H9 (cell line): ENCODE results near the gene VMAC. TPM values are rescaled to one million over a fixed set of nuclear protein-coding genes. Genes with fewer than 3 reads are reported as not detected.

ENCODE experiments used
- DNase-seq: peaks from one replicate; pipeline ENCODE4 v3.0.0-alpha.2; 2017
- H2AFZ ChIP-seq: one replicate; pipeline ENCODE4 v1.6.1; 2013; ENCODE audit warnings: mild to moderate bottlenecking, low read length, control low read depth, moderate library complexity
- H2AK5ac ChIP-seq: 2 replicates; pipeline ENCODE4 v1.6.1; 2013; ENCODE audit warnings: low read length, control low read depth, mixed read lengths; ENCODE audit not compliant: insufficient read length
- H2BK120ac ChIP-seq: one replicate; pipeline ENCODE4 v1.6.1; 2013; ENCODE audit warnings: low read depth, mild to moderate bottlenecking, low read length, control low read depth, inconsistent platforms; ENCODE audit not compliant: poor library complexity, severe bottlenecking
- H2BK12ac ChIP-seq: 2 replicates; pipeline ENCODE4 v1.6.1; 2013; ENCODE audit warnings: low read length, control low read depth, mixed read lengths, low read depth; ENCODE audit not compliant: insufficient read length
- H2BK15ac ChIP-seq: 2 replicates; pipeline ENCODE4 v1.6.1; 2013; ENCODE audit warnings: low read depth, low read length, control low read depth
- H2BK20ac ChIP-seq: one replicate; pipeline ENCODE4 v1.6.1; 2013; ENCODE audit warnings: low read depth, mild to moderate bottlenecking, low read length, control low read depth, inconsistent platforms; ENCODE audit not compliant: poor library complexity, severe bottlenecking
- H2BK5ac ChIP-seq: 2 replicates; pipeline ENCODE4 v1.6.1; 2013; ENCODE audit warnings: low read length, control low read depth, mixed read lengths; ENCODE audit not compliant: insufficient read length
- H3K14ac ChIP-seq: 2 replicates; pipeline ENCODE4 v1.6.1; 2013; ENCODE audit warnings: low read length, control low read depth; ENCODE audit not compliant: insufficient read depth
- H3K18ac ChIP-seq: 2 replicates; pipeline ENCODE4 v1.6.1; 2013; ENCODE audit warnings: low read depth, mild to moderate bottlenecking, mixed read lengths, low read length, control low read depth; ENCODE audit not compliant: insufficient read length
- H3K23ac ChIP-seq: 2 replicates; pipeline ENCODE4 v1.6.1; 2013; ENCODE audit warnings: low read length, control low read depth, mixed read lengths, low read depth; ENCODE audit not compliant: insufficient read length
- H3K23me2 ChIP-seq: 2 replicates; pipeline ENCODE4 v1.6.1; 2013; ENCODE audit warnings: low read depth, mild to moderate bottlenecking, mixed read lengths, low read length, control low read depth; ENCODE audit not compliant: insufficient read length, poor library complexity, severe bottlenecking
- H3K27ac ChIP-seq: 2 replicates; pipeline ENCODE4 v1.5.1; 2013; ENCODE audit warnings: low read length, control low read depth, mixed read lengths, low read depth; ENCODE audit not compliant: insufficient read length
- H3K27me3 ChIP-seq: 2 replicates; pipeline ENCODE4 v1.6.1; 2013; ENCODE audit warnings: low read length, control low read depth, inconsistent platforms; ENCODE audit not compliant: insufficient read depth
- H3K4ac ChIP-seq: 2 replicates; pipeline ENCODE4 v1.6.1; 2013; ENCODE audit warnings: low read depth, mild to moderate bottlenecking, control low read depth, inconsistent platforms, low read length, moderate library complexity
- H3K4me1 ChIP-seq: 2 replicates; pipeline ENCODE4 v1.6.1; 2013; ENCODE audit warnings: low read length, control low read depth, inconsistent platforms; ENCODE audit not compliant: insufficient read depth
- H3K4me2 ChIP-seq: 2 replicates; pipeline ENCODE4 v1.6.1; 2013; ENCODE audit warnings: low read length, control low read depth, mixed read lengths; ENCODE audit not compliant: insufficient read length, insufficient read depth
- H3K56ac ChIP-seq: 2 replicates; pipeline ENCODE4 v1.6.1; 2013; ENCODE audit warnings: low read depth, mild to moderate bottlenecking, mixed read lengths, low read length, control low read depth; ENCODE audit not compliant: insufficient read length
- H3K79me1 ChIP-seq: 2 replicates; pipeline ENCODE4 v1.6.1; 2013; ENCODE audit warnings: low read depth, mild to moderate bottlenecking, moderate library complexity, low read length, control low read depth, inconsistent platforms; ENCODE audit not compliant: insufficient read depth, poor library complexity, severe bottlenecking
- H3K79me2 ChIP-seq: 2 replicates; pipeline ENCODE4 v1.6.1; 2013; ENCODE audit warnings: low read length, control low read depth, inconsistent platforms; ENCODE audit not compliant: insufficient read depth
- H3K9ac ChIP-seq: 2 replicates; pipeline ENCODE4 v1.6.1; 2013; ENCODE audit warnings: low read length, control low read depth, mixed read lengths; ENCODE audit not compliant: insufficient read length; ENCODE audit errors: extremely low read depth
- H3K9me3 ChIP-seq: one replicate; pipeline ENCODE4 v1.6.1; 2013; ENCODE audit warnings: low read depth, low read length, inconsistent platforms; ENCODE audit not compliant: control insufficient read depth
- H3T11ph ChIP-seq: one replicate; pipeline ENCODE4 v1.6.1; 2013; ENCODE audit warnings: mild to moderate bottlenecking, low read length, control low read depth, inconsistent platforms
- H4K20me1 ChIP-seq: one replicate; pipeline ENCODE4 v1.6.1; 2013; ENCODE audit not compliant: control insufficient read depth, insufficient read length, insufficient read depth
- H4K5ac ChIP-seq: 2 replicates; pipeline ENCODE4 v1.6.1; 2013; ENCODE audit warnings: low read depth, mild to moderate bottlenecking, mixed read lengths, low read length, control low read depth; ENCODE audit not compliant: insufficient read length
- H4K8ac ChIP-seq: replicated peaks from 2 replicates; pipeline ENCODE4 v1.6.1; 2013; ENCODE audit warnings: low read length, control low read depth, mixed read lengths, low read depth; ENCODE audit not compliant: insufficient read length
- H4K91ac ChIP-seq: 2 replicates; pipeline ENCODE4 v1.6.1; 2013; ENCODE audit warnings: low read depth, mild to moderate bottlenecking, moderate library complexity, mixed read lengths, low read length, control low read depth; ENCODE audit not compliant: insufficient read length
- H3K27ac Mint-ChIP-seq, 3 experiments: 2 replicates in 2 of 3; 3 replicates in 1 of 3; pipeline ENCODE4 v1.8.0; 2020 to 2021; ENCODE audit warnings: mixed read lengths in 3 of 3, mild to moderate bottlenecking in 1 of 3, moderate library complexity in 1 of 3
- H3K27me3 Mint-ChIP-seq: 2 replicates; pipeline ENCODE4 v1.8.0; 2021; ENCODE audit warnings: low read depth, mild to moderate bottlenecking, moderate library complexity, mixed read lengths
- H3K36me3 Mint-ChIP-seq, 3 experiments: 2 replicates in 2 of 3; 3 replicates in 1 of 3; pipeline ENCODE4 v1.8.0; 2020 to 2021; ENCODE audit warnings: low read depth in 3 of 3, mixed read lengths in 3 of 3; ENCODE audit not compliant: insufficient read depth in 1 of 3
- H3K4me1 Mint-ChIP-seq, 2 experiments: 2 replicates each; pipeline ENCODE4 v1.8.0; 2020; ENCODE audit warnings: mixed read lengths in 2 of 2
- H3K4me3 Mint-ChIP-seq, 2 experiments: 2 replicates in 1 of 2; 3 replicates in 1 of 2; pipeline ENCODE4 v1.8.0; 2020 to 2021; ENCODE audit warnings: mild to moderate bottlenecking in 2 of 2, mixed read lengths in 2 of 2, moderate library complexity in 1 of 2
- H3K9me3 Mint-ChIP-seq, 2 experiments: 2 replicates in 1 of 2; 3 replicates in 1 of 2; pipeline ENCODE4 v1.8.0; 2020; ENCODE audit warnings: mild to moderate bottlenecking in 2 of 2, mixed read lengths in 2 of 2, moderate library complexity in 1 of 2
- CTCF ChIP-seq: fragments of 200-600 bp; sonication (generic); conservative IDR thresholded peaks from 3 replicates; pipeline ENCODE4 v1.8.0; 2021; ENCODE audit warnings: antibody characterized with exemption, mild to moderate bottlenecking
- WGBS: extraction: QIAGEN DNeasy Blood & Tissue Kit; methylation state at CpG from one replicate; pipeline ENCODE4 v1.1.7; 2013; ENCODE audit warnings: missing lambda C conversion rate, low lambda C conversion rate, mixed read lengths; ENCODE audit not compliant: insufficient read length; ENCODE audit errors: extremely low coverage; 5-methylcytosine and 5-hydroxymethylcytosine counted together
- total RNA-seq: library from RNA; stranded (reverse); gene quantifications from 2 replicates; pipeline ENCODE4 v1.2.1, GENCODE V29; 2021

The VMAC gene
- total RNA-seq, 1 experiment from 2014 or later, result 2.2 TPM

DNA sequence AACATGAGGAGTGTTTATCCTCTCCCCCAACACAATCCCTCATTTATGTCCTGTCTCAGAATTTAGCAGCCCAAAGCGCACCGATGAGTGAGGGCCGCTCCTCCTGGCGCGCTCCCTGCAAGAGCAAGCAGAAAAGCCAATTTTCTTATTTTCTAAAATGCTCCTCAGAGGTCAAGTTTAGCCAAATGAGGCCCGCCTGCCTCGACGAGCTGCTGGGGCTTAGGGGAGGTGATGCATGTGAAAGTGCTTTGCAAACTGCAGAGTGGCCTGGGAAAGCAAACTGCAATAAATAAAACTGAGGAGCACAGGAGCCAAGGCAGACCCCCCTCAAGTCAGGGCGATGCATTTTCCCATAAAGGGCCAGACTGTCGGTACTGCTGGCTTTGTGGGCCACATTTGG is 38.4 kb downstream of the VMAC start:
- no peak overlapping the region for H4K5ac ChIP-seq
- no peaks in the 10 kb centered on the region for H3K9me3 Mint-ChIP-seq
- no CpG with 5 or more reads among the region's 10 CpGs for WGBS
- H3K79me2 ChIP-seq, result no peaks in the 10 kb centered on the region; the same call in 1 of the 2 replicates
- H3K4me3 Mint-ChIP-seq, result no peak overlapping the region
- no peaks in the 10 kb centered on the region for H3K27me3 ChIP-seq
- no peaks in the 10 kb centered on the region; the same call in 1 of the 2 replicates for H3K4me1 ChIP-seq
- H3K4ac ChIP-seq, result no peak overlapping the region
- H3K27ac ChIP-seq, result no peak overlapping the region
- H2BK12ac ChIP-seq, result no peak overlapping the region
- H3K79me1 ChIP-seq, result peaks cover 10% of the 10 kb centered on the region
- TF ChIP-seq CTCF, result no peak
- no peaks in the 10 kb centered on the region; the same call in 1 of the 2 replicates for H3K27me3 Mint-ChIP-seq
- H2AK5ac ChIP-seq, result no peak overlapping the region
- H2AFZ ChIP-seq, result no peak overlapping the region
- no peak overlapping the region for H3K23ac ChIP-seq
- no peak overlapping the region for H3T11ph ChIP-seq
- no peak overlapping the region for H3K14ac ChIP-seq
- H4K91ac ChIP-seq, result no peak overlapping the region
- H3K36me3 Mint-ChIP-seq, result peaks cover 10 to 36% (median 33%) of the 10 kb centered on the region in 3 experiments; a peak in 6 of 7 replicates
- H3K4me2 ChIP-seq, result no peak overlapping the region
- H4K20me1 ChIP-seq, result no peaks in the 10 kb centered on the region
- no peak for DNase-seq
- no peaks in the 10 kb centered on the region for H3K23me2 ChIP-seq
- no peak overlapping the region for H2BK15ac ChIP-seq
- peak overlapping the region in 2 of 3 experiments; percentile 7 to 32; a peak in 5 of 7 replicates for H3K27ac Mint-ChIP-seq
- H3K56ac ChIP-seq, result no peak overlapping the region
- H3K18ac ChIP-seq, result no peak overlapping the region
- H2BK20ac ChIP-seq, result no peak overlapping the region
- H3K4me1 Mint-ChIP-seq, result peaks cover 12 to 26% of the 10 kb centered on the region in 2 experiments
- H2BK5ac ChIP-seq, result no peak overlapping the region
- no peaks in the 10 kb centered on the region for H3K9me3 ChIP-seq
- H3K9ac ChIP-seq, result no peak overlapping the region
- no peak overlapping the region for H2BK120ac ChIP-seq
- no peak overlapping the region for H4K8ac ChIP-seq
